ENCODE results near the gene TECPR1.
A peak's percentile ranks its signal among the peaks of the same experiment; 100 is the strongest.

TECPR1 gene, protein sequence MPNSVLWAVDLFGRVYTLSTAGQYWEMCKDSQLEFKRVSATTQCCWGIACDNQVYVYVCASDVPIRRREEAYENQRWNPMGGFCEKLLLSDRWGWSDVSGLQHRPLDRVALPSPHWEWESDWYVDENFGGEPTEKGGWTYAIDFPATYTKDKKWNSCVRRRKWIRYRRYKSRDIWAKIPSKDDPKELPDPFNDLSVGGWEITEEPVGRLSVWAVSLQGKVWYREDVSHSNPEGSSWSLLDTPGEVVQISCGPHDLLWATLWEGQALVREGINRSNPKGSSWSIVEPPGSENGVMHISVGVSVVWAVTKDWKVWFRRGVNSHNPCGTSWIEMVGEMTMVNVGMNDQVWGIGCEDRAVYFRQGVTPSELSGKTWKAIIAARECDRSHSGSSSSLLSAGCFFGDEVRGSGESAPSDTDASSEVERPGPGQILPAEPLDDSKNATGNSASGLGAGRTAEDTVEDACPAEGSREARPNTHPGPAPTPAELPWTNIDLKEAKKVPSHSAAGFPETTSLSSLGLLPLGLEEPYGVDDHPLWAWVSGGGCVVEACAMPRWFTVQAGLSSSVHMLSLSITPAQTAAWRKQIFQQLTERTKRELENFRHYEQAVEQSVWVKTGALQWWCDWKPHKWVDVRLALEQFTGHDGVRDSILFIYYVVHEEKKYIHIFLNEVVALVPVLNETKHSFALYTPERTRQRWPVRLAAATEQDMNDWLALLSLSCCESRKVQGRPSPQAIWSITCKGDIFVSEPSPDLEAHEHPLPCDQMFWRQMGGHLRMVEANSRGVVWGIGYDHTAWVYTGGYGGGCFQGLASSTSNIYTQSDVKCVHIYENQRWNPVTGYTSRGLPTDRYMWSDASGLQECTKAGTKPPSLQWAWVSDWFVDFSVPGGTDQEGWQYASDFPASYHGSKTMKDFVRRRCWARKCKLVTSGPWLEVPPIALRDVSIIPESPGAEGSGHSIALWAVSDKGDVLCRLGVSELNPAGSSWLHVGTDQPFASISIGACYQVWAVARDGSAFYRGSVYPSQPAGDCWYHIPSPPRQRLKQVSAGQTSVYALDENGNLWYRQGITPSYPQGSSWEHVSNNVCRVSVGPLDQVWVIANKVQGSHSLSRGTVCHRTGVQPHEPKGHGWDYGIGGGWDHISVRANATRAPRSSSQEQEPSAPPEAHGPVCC

DNA sequence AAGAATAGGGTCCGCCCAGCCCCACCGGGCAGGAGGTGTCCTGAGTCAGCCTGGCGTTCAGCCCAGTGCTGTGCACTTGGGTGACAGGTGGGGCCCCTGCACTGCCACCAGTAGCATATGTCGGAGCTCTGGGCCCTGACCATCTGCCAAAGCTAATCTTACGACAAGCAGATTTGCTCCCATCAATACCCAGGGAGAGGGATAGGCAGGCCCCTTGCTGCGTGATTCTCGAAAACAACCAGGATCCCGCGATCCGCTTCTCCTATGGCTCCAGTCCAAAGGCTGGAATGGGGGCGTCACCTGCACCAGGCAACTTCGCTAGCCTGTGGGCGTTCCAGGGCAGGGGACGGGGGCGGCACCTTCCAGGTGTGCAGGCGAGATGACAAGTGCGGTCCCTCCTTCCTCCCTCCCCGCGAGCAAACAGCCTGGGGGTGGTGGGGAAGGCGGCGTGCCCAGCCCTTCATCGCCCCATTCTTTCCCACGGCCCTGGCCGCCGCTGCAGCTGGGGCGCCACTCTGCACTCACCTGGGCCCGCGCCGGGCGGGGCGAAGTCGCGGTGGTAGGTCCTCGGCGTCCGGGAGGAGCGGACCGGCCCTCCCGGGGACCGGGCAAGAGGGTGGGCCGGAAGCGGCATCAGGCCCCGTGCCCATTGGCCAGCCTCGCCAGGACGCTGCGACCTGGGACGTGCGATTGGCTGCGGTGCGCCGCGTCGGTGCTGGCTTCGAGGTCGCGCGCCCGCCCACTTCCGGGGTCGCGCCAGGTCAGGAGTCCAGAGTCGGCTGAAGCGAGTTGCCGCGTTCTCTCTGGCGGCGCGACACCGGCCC is at the start of gene TECPR1:
TECPR1 (minus strand) TSS at position 632 of the 824 bp plus-strand sequence. CDS start 6,086 bp downstream, outside the sequence.
- Mint-ChIP-seq H3K9me3 (no peaks in the 10 kb centered on the region), H3K27me3 (no peaks in the 10 kb centered on the region), H3K4me1 (ENCODE audit: low read depth) (peaks cover 64% of the 10 kb centered on the region), H3K36me3 (ENCODE audit: low read depth) (peaks cover 15% of the 10 kb centered on the region), H3K4me3 (peak within 1 kb of the TSS; percentile 97), H3K27ac (peak within 1 kb of the TSS; percentile 90)

DNA sequence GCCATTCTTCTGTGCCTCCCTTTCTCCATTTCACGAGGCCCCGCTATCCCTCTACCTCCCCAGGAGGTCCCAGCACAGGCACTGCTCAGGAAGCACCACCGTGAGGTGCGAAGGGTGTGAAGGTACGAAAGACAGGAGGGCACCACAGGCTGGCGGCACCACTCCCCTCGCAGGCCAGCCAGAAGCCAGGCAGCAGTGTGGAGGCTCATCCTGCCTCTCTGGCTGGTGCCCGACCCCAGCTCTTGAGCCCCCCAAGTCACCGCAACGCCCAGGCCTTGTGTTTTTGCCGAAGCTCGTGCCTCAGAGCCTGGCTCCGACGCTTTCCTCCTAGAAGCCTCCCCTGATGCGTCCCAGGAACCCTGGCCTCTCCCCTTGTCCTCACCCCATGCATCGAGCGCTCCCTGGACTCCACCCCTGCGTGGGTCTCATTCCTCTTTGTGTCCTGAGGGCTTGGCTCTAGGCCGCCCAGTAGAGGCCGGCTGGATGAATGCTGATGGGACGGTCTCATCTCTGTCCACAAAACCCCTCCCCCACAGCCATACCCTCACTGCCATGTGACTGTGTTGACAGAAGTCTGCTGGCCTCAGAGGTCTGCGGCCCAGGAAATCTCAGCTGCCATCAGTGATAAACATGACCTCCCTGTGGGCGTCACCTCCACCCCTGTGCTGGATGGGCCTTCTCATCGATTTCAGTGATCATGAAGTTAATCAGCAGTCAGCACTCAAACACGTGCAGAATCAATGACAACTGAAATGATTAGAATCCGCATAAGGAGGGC is 48.8 kb upstream of the TECPR1 start:
- no peaks in the 10 kb centered on the region for H3K4me1 Mint-ChIP-seq (ENCODE audit: low read depth)
- no peaks in the 10 kb centered on the region for H3K36me3 Mint-ChIP-seq (ENCODE audit: low read depth)
- H3K27me3 Mint-ChIP-seq = no peaks in the 10 kb centered on the region
- no peaks in the 10 kb centered on the region for H3K9me3 Mint-ChIP-seq
- H3K4me3 Mint-ChIP-seq = no peak overlapping the region
- no peak overlapping the region for H3K27ac Mint-ChIP-seq

DNA sequence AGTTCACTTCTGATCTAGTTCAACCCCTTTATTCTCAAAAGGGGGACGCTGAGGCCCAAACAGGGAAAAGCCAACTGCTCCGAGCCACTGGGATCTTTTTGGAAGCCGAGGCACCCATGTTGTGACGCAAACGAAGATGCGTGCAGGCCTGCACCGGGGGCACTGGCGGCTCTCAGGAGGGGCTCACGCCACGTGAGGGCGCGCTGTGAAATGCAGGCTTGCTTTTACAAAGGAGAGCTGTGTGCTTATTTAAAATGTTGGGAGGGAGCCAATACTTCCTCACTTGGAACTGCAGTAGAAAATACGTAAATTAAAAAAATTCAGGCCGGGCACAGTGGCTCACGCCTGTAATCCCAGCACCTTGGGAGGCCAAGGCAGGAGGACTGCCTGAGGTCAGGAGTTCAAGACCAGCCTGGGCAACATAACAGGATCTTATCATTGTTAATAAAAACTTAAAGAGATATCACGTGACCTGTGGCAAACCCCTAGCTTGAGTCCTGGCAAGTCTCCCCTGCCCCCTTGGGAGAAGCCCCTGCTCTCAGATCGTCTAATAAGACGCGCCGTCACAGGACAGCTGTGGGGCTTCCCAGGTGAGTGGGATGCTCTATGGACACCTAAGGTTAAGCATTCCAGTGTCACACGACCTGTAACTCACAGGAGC is 45.7 kb upstream of the TECPR1 start:
- H3K9me3 Mint-ChIP-seq = no peaks in the 10 kb centered on the region
- H3K36me3 Mint-ChIP-seq (ENCODE audit: low read depth) = no peaks in the 10 kb centered on the region
- no peak overlapping the region for H3K4me3 Mint-ChIP-seq
- H3K27me3 Mint-ChIP-seq = no peaks in the 10 kb centered on the region
- no peaks in the 10 kb centered on the region for H3K4me1 Mint-ChIP-seq (ENCODE audit: low read depth)
- no peak overlapping the region for H3K27ac Mint-ChIP-seq

DNA sequence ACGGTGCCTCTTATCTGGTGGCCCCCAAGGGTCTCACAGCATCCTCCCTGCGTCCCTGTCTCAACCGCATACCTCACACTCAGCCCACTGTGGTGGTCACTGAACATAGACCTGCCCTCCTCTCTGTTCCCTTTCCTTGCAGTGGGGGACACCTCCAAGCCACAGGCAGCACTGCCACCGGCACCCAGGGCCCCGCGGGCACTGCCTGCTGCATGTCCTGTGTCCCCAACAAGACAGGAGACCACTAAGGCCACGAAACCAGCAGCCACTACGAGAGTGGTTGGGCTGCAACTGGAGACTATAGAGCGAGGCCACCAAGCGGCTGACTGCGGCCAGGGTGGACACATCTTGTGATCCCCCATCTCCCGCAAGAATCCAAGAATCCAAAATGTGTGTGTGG is 44.8 kb upstream of the TECPR1 start:
- no peaks in the 10 kb centered on the region for H3K36me3 Mint-ChIP-seq (ENCODE audit: low read depth)

DNA sequence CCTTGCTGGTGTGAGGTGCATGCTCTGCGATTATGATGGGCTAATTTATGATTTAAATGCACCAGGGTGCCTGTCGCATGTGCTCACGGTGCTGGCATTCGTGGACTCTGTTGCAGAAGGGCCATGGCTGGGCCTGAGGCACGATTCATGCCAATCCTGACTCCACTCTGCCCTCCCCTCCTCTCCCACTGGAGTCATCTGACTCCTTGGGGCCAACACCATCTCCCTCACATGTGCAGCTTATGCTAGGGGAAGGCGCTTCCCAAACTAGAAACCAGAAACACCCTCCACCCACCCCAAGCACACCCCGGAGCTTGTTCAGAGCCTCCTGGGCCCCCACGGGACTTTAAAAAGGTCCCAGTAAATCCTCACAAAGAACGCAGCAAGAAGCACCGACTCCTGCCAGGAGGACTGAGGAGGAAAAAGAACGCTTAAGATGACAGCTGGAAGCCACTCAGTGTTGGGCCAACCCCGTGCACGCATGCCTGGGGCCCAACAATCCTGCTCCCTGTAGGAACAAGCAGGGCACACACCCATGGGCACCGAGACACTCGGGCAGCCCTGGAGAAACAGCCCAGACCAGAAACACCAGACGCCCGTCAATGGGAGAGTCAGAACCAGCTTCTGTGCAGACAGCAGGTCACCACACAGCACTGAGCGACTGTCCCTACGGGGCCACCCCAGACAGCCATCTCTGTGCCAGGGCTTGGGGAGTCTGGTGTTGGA is 43.6 kb upstream of the TECPR1 start:
- no peaks in the 10 kb centered on the region for H3K27me3 Mint-ChIP-seq
- no peaks in the 10 kb centered on the region for H3K36me3 Mint-ChIP-seq (ENCODE audit: low read depth)
- no peaks in the 10 kb centered on the region for H3K9me3 Mint-ChIP-seq
- H3K4me3 Mint-ChIP-seq = no peak overlapping the region
- H3K4me1 Mint-ChIP-seq (ENCODE audit: low read depth) = no peaks in the 10 kb centered on the region
- H3K27ac Mint-ChIP-seq = no peak overlapping the region

More for the DNA sequence above, 44.8 kb upstream of the TECPR1 start:
- no peaks in the 10 kb centered on the region for H3K9me3 Mint-ChIP-seq
- no peaks in the 10 kb centered on the region for H3K4me1 Mint-ChIP-seq (ENCODE audit: low read depth)
- H3K4me3 Mint-ChIP-seq = no peak overlapping the region
- no peak overlapping the region for H3K27ac Mint-ChIP-seq
- H3K27me3 Mint-ChIP-seq = no peaks in the 10 kb centered on the region

DNA sequence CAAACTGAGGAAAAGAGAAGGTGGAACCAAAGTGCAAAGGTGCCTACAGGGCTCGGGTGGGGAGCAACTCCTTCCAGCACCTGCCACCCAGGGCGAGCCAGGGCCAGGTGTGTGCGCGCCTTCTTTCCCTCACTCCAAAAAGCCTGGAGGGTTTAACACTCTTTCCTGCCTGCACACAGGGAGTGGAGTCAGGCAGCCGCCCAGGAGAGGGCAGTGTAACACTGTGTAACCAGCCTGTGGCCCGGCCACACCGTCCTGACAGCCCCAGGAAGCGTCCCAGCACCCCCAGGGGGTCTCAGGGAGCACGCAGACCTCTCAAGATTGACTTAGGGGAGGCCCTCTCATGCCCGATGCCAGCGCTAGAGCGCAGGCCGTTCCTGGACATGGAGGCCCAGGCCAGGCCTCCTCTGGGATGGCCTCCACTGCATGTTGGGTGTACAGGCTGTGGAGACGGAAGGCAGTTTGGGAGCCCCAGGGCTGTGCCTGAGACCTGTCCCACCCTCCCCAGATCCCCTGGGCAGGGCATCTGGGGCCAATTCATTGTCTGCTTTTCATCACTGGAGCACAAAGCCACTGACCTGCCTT is 42.9 kb upstream of the TECPR1 start:
- Mint-ChIP-seq H3K27ac (no peak overlapping the region), H3K9me3 (no peaks in the 10 kb centered on the region), H3K27me3 (no peaks in the 10 kb centered on the region), H3K4me3 (no peak overlapping the region), H3K4me1 (ENCODE audit: low read depth) (no peaks in the 10 kb centered on the region), H3K36me3 (ENCODE audit: low read depth) (peaks cover under 1% of the 10 kb centered on the region)

DNA sequence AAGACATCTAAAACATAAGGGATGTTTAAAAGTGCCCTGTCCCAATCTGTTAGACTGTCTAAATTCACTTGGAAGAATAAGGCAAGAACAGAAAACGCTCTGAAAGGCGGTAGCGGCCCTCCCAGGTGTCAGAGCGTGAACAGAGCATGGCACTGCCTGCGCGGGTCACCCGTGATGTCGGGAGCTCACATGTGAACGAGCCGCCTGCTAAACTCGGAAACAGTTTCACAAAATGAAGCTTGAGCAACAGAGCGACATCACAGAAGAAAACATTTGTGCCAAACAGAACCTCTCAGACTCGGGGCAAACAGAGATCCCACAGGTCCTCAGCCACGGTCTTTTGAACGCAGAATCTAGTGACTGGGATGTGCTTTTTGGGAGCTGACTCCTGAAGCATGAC is 42.3 kb upstream of the TECPR1 start:
- H3K27me3 Mint-ChIP-seq = no peaks in the 10 kb centered on the region
- no peak overlapping the region for H3K4me3 Mint-ChIP-seq
- H3K36me3 Mint-ChIP-seq (ENCODE audit: low read depth) = peaks cover 3% of the 10 kb centered on the region
- H3K4me1 Mint-ChIP-seq (ENCODE audit: low read depth) = no peaks in the 10 kb centered on the region
- no peak overlapping the region for H3K27ac Mint-ChIP-seq
- H3K9me3 Mint-ChIP-seq = no peaks in the 10 kb centered on the region

DNA sequence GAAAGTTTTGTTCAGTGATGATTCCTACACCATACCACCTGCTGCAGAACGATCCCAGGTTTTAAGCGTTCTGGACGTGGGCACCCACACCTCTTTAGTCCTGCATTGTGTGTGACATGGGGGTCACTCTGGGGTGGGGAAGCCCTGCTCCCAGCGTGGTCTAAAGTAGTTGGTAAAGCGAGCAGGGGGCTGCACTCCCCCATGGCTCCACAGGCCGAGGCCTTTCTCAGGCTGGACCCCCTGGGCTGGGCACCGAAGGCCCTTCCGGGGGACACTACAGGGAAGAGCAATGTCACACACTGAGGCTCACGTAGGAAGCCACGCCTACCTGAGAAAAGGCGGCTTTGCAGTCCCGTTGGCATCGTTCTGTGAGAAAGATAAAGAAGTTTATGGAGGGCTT is 41.7 kb upstream of the TECPR1 start:
- no peak overlapping the region for H3K4me3 Mint-ChIP-seq
- no peaks in the 10 kb centered on the region for H3K27me3 Mint-ChIP-seq
- H3K4me1 Mint-ChIP-seq (ENCODE audit: low read depth) = no peaks in the 10 kb centered on the region
- no peaks in the 10 kb centered on the region for H3K9me3 Mint-ChIP-seq
- peaks cover 3% of the 10 kb centered on the region for H3K36me3 Mint-ChIP-seq (ENCODE audit: low read depth)
- no peak overlapping the region for H3K27ac Mint-ChIP-seq

DNA sequence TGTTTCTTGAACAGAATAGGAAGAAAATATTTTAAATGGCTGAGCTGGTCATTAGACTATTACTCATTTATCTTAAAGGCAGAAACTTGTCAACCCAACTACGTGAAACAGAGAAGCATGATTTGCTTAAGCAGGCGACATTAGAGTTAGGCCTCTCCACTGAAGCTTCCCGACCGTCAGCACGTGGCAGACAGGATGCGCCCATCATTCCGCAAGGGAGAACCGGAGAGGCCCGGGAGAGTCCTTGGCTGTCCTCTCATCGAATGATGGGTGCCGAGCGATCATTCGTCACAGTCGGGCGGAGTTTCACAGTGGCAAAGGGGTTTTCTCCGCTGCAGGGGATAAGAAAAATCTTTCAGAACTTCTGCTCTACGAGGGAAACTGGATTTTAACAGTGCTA is 41.2 kb upstream of the TECPR1 start:
- no peaks in the 10 kb centered on the region for H3K4me1 Mint-ChIP-seq (ENCODE audit: low read depth)
- H3K4me3 Mint-ChIP-seq = no peak overlapping the region
- no peaks in the 10 kb centered on the region for H3K27me3 Mint-ChIP-seq
- no peaks in the 10 kb centered on the region for H3K9me3 Mint-ChIP-seq
- no peak overlapping the region for H3K27ac Mint-ChIP-seq
- H3K36me3 Mint-ChIP-seq (ENCODE audit: low read depth) = peaks cover 3% of the 10 kb centered on the region

DNA sequence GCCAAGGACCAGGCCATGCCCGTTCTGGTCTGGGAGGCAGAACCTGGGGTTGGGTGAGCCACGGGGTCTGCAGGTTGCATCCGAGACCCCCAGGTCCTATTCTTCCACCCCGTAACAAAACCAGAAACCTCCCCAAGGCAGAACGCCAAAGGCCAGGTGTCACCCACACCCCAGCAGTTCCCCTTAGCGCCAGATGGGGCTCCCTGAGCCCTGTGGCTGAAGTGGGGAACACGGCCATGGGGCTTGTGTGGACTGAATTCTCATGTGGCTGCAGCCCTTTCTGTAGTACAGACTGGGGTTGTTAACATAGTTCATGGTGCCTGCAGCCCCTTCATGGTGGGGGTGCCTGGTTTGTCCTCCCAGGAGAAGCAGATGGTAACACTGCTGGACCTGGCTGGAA is 39.7 kb upstream of the TECPR1 start:
- Mint-ChIP-seq H3K27me3 (no peaks in the 10 kb centered on the region), H3K36me3 (ENCODE audit: low read depth) (peaks cover 3% of the 10 kb centered on the region), H3K4me1 (ENCODE audit: low read depth) (no peaks in the 10 kb centered on the region), H3K27ac (no peak overlapping the region), H3K9me3 (no peaks in the 10 kb centered on the region), H3K4me3 (no peak overlapping the region)

DNA sequence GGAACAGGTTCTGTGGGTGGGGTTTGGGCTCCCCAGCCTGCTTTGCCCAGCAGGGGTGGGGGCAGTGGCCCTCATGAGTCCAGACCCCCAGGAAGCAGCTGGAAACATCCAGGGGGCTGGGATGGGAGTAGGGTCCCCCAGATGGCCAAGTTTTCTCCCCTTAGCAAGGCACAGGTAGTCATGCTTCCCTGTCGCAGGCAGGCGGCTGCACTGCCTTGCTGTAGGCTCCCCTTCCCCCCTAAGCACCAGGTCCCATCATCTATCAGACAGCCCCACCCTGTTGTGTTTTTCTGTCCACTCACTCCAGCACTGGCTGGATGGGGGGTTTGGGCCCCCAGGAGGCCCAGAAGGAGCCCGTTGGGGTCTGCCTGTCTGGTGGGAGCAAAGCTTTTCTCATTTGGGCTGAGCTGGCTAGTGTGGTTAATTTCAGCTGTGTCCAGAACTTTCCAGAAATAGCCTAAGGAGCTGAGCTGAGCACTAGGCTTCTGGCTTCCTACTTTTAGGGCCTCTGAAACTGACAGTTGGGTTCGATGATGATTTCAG is 37.4 kb upstream of the TECPR1 start:
- Mint-ChIP-seq H3K9me3 (no peaks in the 10 kb centered on the region), H3K4me3 (no peak overlapping the region), H3K36me3 (ENCODE audit: low read depth) (peaks cover 3% of the 10 kb centered on the region), H3K27me3 (no peaks in the 10 kb centered on the region), H3K27ac (no peak overlapping the region), H3K4me1 (ENCODE audit: low read depth) (peaks cover 7% of the 10 kb centered on the region)

DNA sequence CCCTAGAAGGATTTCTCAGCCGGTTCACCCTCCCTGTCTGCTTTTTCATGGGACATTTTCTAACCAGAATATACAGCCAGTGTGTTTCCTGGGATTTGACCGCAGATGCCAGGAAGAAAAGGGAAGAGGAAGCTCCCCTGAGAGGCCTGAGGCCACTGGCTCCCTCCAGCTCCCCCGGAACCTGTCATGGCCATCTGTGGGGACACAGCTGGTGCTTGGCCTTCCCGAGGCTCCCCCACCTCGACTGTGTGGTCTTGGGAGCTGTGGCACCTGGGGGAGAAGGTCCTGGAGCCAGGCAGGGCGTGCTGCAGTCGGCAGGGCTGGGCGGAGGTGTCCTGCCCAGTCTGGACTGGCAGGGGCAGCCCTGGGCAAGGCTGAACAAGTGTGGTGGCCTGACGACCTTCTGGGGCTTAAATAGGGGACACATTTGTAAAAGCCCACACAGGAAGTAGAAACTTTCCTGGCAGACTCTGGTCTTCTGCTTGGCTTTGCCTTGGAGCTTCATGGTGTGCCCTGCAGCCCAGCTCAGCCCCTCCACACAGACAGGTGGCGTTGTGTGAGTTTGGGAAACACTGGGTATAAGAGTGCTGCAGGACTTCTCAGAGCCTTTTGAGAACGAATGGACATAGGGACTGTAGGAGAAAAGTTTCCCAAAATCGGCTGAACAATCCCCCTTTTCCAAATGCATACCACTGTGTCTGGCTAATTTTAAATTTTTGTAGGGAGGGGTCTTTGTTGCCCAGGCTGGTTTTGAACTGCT is 36.2 kb upstream of the TECPR1 start:
- Mint-ChIP-seq H3K27ac (no peak overlapping the region), H3K36me3 (ENCODE audit: low read depth) (peaks cover 3% of the 10 kb centered on the region), H3K4me3 (no peak overlapping the region), H3K9me3 (no peaks in the 10 kb centered on the region), H3K4me1 (ENCODE audit: low read depth) (peaks cover 19% of the 10 kb centered on the region), H3K27me3 (no peaks in the 10 kb centered on the region)
